Tibial nerve (tissue), 4 donors: Measurements from ENCODE around the gene SEPTIN1.

Experiments
- CTCF ChIP-seq, 5 experiments: fragments of 200-600 bp in 3 of 5; fragments of 450-650 bp in 2 of 5; sonication (generic) in 3 of 5; IDR thresholded peaks; one replicate each; pipeline ENCODE4 v1.5.1; 2016 to 2019; ENCODE audit warnings: antibody characterized with exemption in 5 of 5, mild to moderate bottlenecking in 3 of 5, moderate library complexity in 2 of 5
- EP300 ChIP-seq, 2 donors: sonication (generic); formaldehyde crosslinking; IDR thresholded peaks; one replicate each; pipeline ENCODE4 v1.6.1; 2017; ENCODE audit warnings: antibody characterized with exemption in 2 of 2, mild to moderate bottlenecking in 1 of 2
- POLR2A ChIP-seq, 2 donors: fragments of 450-650 bp; IDR thresholded peaks; one replicate each; pipeline ENCODE4 v1.6.1; 2017; ENCODE audit warnings: antibody characterized with exemption in 2 of 2, mild to moderate bottlenecking in 2 of 2, moderate library complexity in 2 of 2

- TF ChIP-seq CTCF (IDR thresholded peaks at IDR 0.05) (no peak), POLR2A (IDR thresholded peaks at IDR 0.05) (no peak), EP300 (IDR thresholded peaks at IDR 0.05) (no peak)
Observed at GRCh38 chr16:30380803-30381208, 1.6 kb downstream of the SEPTIN1 start.
